T-helper 17 cell (primary cell): Measurements from ENCODE around the gene MRPS9. TPM values are rescaled to one million over a fixed set of nuclear protein-coding genes. Genes with fewer than 3 reads are reported as not detected.
A peak's percentile ranks its signal among the peaks of the same experiment; 100 is the strongest.

Source experiments
- ATAC-seq: fragments of 150-1000 bp; cut with Tn5 transposase; 2 replicates; pipeline ENCODE4 v1.10.0; 2021; ENCODE audit warnings: mild to moderate bottlenecking, moderate library complexity
- DNase-seq, 3 donors: peaks; one replicate each; pipeline versions ENCODE4 v3.0.0 to v3.0.0-alpha.2; 2020 to 2021
- H3K9me3 ChIP-seq: one replicate; pipeline ENCODE4 v1.7.0; 2013; ENCODE audit warnings: low read length, mild to moderate bottlenecking; ENCODE audit not compliant: control insufficient read depth, poor library complexity, severe bottlenecking
- H3K27ac Mint-ChIP-seq: one replicate; pipeline ENCODE4 v1.8.0; 2022; ENCODE audit warnings: mild to moderate bottlenecking, moderate library complexity, mixed read lengths
- H3K27me3 Mint-ChIP-seq: one replicate; pipeline ENCODE4 v1.8.0; 2022; ENCODE audit warnings: mixed read lengths
- H3K36me3 Mint-ChIP-seq: one replicate; pipeline ENCODE4 v1.8.0; 2022; ENCODE audit warnings: low read depth, mixed read lengths
- H3K4me1 Mint-ChIP-seq: one replicate; pipeline ENCODE4 v1.8.0; 2022; ENCODE audit warnings: mild to moderate bottlenecking, mixed read lengths
- H3K4me3 Mint-ChIP-seq: one replicate; pipeline ENCODE4 v1.8.0; 2022; ENCODE audit warnings: mild to moderate bottlenecking, moderate library complexity, mixed read lengths
- total RNA-seq, 4 donors: library from RNA in 2 of 4; stranded (reverse) in 2 of 4; gene quantifications; one replicate each; pipeline ENCODE4 v1.2.3 and lab custom pipeline; 2022 to 2026

MRPS9 gene
- total RNA-seq, 2 donors from 2014 or later: 11.8 to 12.4 TPM

DNA sequence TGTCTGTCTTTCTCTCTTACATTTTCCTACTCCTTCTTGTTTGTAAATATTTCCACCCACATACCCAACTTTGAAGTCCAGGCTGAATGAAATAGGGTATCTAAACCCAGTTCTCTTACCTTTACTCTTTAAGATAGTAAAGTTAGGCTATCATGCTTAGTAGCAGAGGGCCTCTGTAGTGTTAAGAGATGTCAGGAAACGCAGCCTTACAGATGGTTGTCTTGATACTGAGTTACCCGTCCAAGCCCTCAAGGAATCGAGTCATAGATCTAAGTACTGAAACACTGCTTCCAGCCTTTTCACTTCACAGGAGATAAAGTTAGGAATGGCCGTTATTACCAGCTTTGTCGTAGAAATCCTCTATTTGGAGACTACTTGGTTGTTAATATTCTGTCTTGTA lies 24.3 kb downstream of the MRPS9 start:
- Mint-ChIP-seq H3K36me3 (peaks cover 9% of the 10 kb centered on the region), H3K27me3 (no peaks in the 10 kb centered on the region), H3K4me3 (no peak overlapping the region), H3K27ac (no peak overlapping the region), H3K4me1 (peaks cover 19% of the 10 kb centered on the region)
- DNase-seq (no peak), ATAC-seq (no peak)
- H3K9me3 ChIP-seq: no peaks in the 10 kb centered on the region

DNA sequence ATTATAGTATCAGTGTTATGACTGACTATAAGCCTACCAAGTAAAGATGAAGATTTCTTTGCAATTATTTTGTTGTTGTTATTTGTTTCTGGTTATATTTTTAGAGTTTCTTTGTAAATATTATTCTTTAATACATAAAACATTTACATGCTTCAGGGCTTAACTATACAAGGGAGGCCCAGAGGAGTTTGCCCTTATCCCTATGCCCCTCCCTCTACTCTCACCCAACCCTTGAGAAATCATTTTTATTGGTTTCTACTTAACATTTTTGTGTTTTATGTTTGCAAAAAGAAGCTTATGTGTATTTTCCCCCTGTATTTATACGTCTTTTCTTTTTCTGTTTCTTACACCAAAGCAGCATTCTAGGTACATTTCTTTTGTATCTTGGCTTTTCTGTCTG lies 30.5 kb downstream of the MRPS9 start:
- Mint-ChIP-seq H3K4me1 (peaks cover 30% of the 10 kb centered on the region), H3K27ac (no peak overlapping the region), H3K27me3 (no peaks in the 10 kb centered on the region), H3K36me3 (peaks cover 13% of the 10 kb centered on the region), H3K4me3 (no peak overlapping the region)
- no peaks in the 10 kb centered on the region for H3K9me3 ChIP-seq
- ATAC-seq (no peak), DNase-seq (no peak)

DNA sequence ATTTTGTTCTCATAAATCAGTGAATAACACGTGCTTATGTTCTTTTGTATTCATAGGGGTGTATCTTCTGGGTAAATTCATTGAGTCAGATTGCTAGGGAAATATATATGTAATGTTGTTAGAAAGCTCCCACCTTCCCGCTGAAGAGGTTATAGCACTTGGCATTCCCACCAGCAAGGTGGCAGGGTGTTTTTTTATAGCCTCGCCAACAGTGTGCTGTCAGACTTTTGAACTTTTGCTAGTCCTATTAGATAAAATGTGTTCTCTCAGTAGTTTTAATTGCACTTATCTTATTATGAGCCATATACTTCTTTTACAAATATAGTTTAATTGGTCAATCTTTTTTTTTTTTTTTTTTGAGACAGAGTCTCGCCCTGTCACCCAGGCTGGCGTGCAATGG lies 31.0 kb downstream of the MRPS9 start:
- Mint-ChIP-seq H3K4me1 (peaks cover 30% of the 10 kb centered on the region), H3K4me3 (no peak overlapping the region), H3K36me3 (peaks cover 13% of the 10 kb centered on the region), H3K27ac (no peak overlapping the region), H3K27me3 (no peaks in the 10 kb centered on the region)
- H3K9me3 ChIP-seq: no peaks in the 10 kb centered on the region
- DNase-seq (no peak), ATAC-seq (no peak)

GRCh38 chr2:105070010-105070865 lies 32.4 kb downstream of the MRPS9 start:
- Mint-ChIP-seq H3K27ac (no peak overlapping the region), H3K36me3 (peaks cover 9% of the 10 kb centered on the region), H3K4me3 (no peak overlapping the region), H3K4me1 (peaks cover 24% of the 10 kb centered on the region), H3K27me3 (no peaks in the 10 kb centered on the region)
- ATAC-seq: no peak
- H3K9me3 ChIP-seq: no peaks in the 10 kb centered on the region
- no peak for DNase-seq

- H3K9me3 ChIP-seq: no peaks in the 10 kb centered on the region
- Mint-ChIP-seq H3K36me3 (peaks cover 9% of the 10 kb centered on the region), H3K27me3 (no peaks in the 10 kb centered on the region), H3K4me3 (no peak overlapping the region), H3K4me1 (peaks cover 18% of the 10 kb centered on the region), H3K27ac (no peak overlapping the region)
- ATAC-seq (no peak), DNase-seq (no peak)
Measured at GRCh38 chr2:105071379-105071778, 33.5 kb downstream of the MRPS9 start.

GRCh38 chr2:105072039-105072438 lies 34.2 kb downstream of the MRPS9 start:
- H3K4me3 Mint-ChIP-seq: no peak overlapping the region
- no peaks in the 10 kb centered on the region for H3K9me3 ChIP-seq
- ATAC-seq: no peak
- no peak overlapping the region for H3K27ac Mint-ChIP-seq
- no peak for DNase-seq
- H3K27me3 Mint-ChIP-seq: no peaks in the 10 kb centered on the region
- peaks cover 18% of the 10 kb centered on the region for H3K4me1 Mint-ChIP-seq
- H3K36me3 Mint-ChIP-seq: peaks cover 9% of the 10 kb centered on the region

DNA sequence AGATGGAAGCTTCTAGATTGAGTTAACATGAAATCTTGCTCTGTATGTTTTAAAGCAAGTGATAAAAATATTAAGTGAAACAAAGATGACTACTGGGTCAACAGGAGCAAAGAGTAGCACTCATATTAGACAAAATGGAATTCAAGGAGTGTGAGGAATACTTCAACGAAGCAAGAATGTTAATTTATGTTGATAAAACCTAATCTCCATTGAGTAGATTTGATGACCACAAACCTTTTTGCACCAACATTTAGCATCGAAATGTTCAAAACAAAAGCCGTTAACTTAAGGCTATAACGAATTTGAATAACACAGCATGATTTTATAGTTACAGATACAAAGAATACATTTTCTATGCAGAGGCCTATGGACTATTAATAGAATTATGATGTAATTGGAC lies 35.7 kb downstream of the MRPS9 start:
- DNase-seq: no peak
- no peaks in the 10 kb centered on the region for H3K9me3 ChIP-seq
- Mint-ChIP-seq H3K4me3 (no peak overlapping the region), H3K27ac (peak overlapping the region; percentile 62), H3K4me1 (peaks cover 11% of the 10 kb centered on the region), H3K27me3 (no peaks in the 10 kb centered on the region), H3K36me3 (peaks cover 6% of the 10 kb centered on the region)
- ATAC-seq: no peak

DNA sequence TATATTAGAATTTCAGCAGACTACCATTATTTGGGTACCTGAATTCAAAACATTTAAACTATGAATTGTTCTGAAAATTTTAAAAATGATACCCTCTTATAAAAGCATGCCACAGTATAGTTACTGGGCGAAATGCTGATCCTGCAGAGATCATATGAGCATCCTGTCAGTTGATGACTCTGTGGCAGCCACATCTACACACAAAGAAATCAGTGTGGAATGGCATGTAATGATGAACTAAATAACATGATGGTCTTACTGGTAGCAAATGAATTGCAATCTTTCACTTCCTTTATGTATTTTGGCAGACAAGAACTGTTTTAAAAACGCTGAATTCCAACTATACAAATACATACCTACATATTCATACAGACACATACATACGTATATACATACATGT lies 38.3 kb downstream of the MRPS9 start:
- no peak overlapping the region for H3K27ac Mint-ChIP-seq
- H3K4me3 Mint-ChIP-seq: no peak overlapping the region
- no peaks in the 10 kb centered on the region for H3K27me3 Mint-ChIP-seq
- ATAC-seq: no peak
- no peaks in the 10 kb centered on the region for H3K9me3 ChIP-seq
- H3K36me3 Mint-ChIP-seq: peaks cover 2% of the 10 kb centered on the region
- peaks cover 4% of the 10 kb centered on the region for H3K4me1 Mint-ChIP-seq
- DNase-seq: no peak

DNA sequence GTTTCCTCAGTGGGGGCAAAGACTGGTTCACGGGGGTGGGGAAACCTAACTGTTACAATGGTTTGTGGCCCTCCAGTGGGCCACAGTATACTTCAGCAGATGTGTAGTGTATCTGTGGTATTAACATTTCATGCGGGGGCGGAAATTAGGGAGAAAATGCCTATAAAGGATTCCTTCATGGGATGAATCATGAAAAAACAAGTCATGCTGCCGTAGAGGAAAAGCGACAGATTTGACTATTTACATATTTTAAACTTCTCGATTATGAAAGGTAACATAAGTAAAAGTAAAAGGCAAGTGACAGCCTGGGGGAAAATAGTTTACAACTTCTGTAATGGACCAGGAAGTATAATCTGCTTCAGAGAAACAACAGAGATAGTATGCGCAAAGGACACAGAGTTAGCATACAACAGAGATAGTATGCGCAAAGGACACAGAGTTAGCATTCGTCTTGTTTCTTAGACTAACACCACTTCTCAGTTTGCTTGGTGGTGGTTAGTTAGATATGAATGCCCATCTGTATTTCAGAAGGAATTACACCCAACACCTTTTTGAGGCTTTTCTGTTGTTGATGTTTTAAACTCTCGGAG lies 41.1 kb downstream of the MRPS9 start:
- H3K4me3 Mint-ChIP-seq: no peak overlapping the region
- DNase-seq: no peak
- no peaks in the 10 kb centered on the region for H3K27me3 Mint-ChIP-seq
- no peaks in the 10 kb centered on the region for H3K9me3 ChIP-seq
- peaks cover 4% of the 10 kb centered on the region for H3K36me3 Mint-ChIP-seq
- ATAC-seq: no peak
- peaks cover 5% of the 10 kb centered on the region for H3K4me1 Mint-ChIP-seq
- H3K27ac Mint-ChIP-seq: no peak overlapping the region

GRCh38 chr2:105080461-105080860 lies 42.6 kb downstream of the MRPS9 start:
- peaks cover 5% of the 10 kb centered on the region for H3K4me1 Mint-ChIP-seq
- ATAC-seq: no peak
- no peak overlapping the region for H3K4me3 Mint-ChIP-seq
- H3K27ac Mint-ChIP-seq: no peak overlapping the region
- no peaks in the 10 kb centered on the region for H3K27me3 Mint-ChIP-seq
- no peak for DNase-seq
- H3K9me3 ChIP-seq: no peaks in the 10 kb centered on the region
- peaks cover 2% of the 10 kb centered on the region for H3K36me3 Mint-ChIP-seq

DNA sequence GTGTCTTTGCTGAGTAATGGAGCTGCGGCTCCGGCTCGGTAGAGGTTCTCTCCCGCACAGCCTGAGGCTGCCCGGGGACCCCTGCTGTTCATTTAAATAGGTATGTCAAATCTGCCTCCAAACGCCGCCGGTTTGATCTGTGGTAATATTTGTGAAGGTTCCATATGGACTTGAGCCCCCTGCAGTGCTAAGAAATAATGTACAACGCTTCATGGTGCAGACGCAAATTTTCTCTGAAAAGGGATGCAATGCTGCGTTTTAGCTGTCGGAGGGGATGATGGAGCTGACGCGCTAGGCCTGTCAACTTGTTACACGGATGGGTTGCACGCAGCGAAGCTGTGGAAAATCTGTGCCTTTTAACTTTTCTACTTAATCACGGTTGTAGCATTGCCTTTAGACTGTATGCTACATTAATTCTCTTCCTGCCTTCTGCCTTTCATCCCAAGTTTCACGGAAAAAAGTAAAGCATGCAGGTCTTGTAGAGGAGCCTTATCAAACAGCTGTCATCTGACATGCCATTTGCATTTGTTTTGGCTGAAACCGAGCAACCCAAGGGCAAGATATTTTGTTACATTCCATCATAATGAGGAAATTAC lies 43.2 kb downstream of the MRPS9 start:
- H3K27me3 Mint-ChIP-seq: no peaks in the 10 kb centered on the region
- H3K4me1 Mint-ChIP-seq: peaks cover 5% of the 10 kb centered on the region
- ATAC-seq: no peak
- no peak overlapping the region for H3K27ac Mint-ChIP-seq
- no peak for DNase-seq
- H3K36me3 Mint-ChIP-seq: peaks cover 2% of the 10 kb centered on the region
- H3K9me3 ChIP-seq: no peaks in the 10 kb centered on the region
- H3K4me3 Mint-ChIP-seq: no peak overlapping the region

- peaks cover 11% of the 10 kb centered on the region for H3K4me1 Mint-ChIP-seq
- DNase-seq (no peak), ATAC-seq (no peak)
- H3K36me3 Mint-ChIP-seq: peaks cover 2% of the 10 kb centered on the region
- H3K4me3 Mint-ChIP-seq: no peak overlapping the region
- no peak overlapping the region for H3K27ac Mint-ChIP-seq
- H3K27me3 Mint-ChIP-seq: no peaks in the 10 kb centered on the region
- no peaks in the 10 kb centered on the region for H3K9me3 ChIP-seq
Measured at GRCh38 chr2:105082107-105082506, 44.2 kb downstream of the MRPS9 start.

DNA sequence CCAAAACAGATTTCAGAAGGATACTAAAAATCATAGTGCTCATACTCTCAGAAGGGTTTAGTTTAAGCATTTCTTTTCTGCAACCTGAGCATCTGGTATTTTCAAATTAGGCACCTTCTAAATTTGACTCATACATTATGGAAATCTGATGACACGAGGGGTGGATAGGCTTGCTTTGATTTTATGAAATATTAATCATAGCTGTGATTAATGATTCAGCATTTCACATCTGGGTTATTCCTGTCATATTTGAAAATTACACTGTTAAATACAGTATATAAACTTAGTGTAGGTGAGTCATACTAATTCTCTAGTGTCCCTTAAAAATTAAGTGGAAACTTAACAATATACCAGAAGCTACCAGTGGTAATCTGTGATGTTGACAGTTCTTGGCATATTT lies 47.7 kb downstream of the MRPS9 start:
- H3K27ac Mint-ChIP-seq: no peak overlapping the region
- H3K4me1 Mint-ChIP-seq: peaks cover 16% of the 10 kb centered on the region
- peaks cover 2% of the 10 kb centered on the region for H3K36me3 Mint-ChIP-seq
- H3K4me3 Mint-ChIP-seq: no peak overlapping the region
- no peak for DNase-seq
- H3K9me3 ChIP-seq: no peaks in the 10 kb centered on the region
- H3K27me3 Mint-ChIP-seq: no peaks in the 10 kb centered on the region
- no peak for ATAC-seq
